GM23338 (cell line): ENCODE data around the gene INPP4B. TPM values are rescaled to one million over a fixed set of nuclear protein-coding genes. Genes with fewer than 3 reads are reported as not detected.

Experiments used
- ATAC-seq: fragments of 200-7000 bp; cut with Tn5 transposase; 3 replicates; pipeline ENCODE4 v1.9.1; 2020
- DNase-seq: peaks from one replicate; pipeline ENCODE4 v3.0.0-alpha.2; 2015; ENCODE audit warnings: low spot score
- H2AFZ ChIP-seq: fragments of 200-600 bp; sonication (generic); 2 replicates; pipeline ENCODE4 v1.8.0; 2016; ENCODE audit warnings: antibody characterized with exemption, mild to moderate bottlenecking, moderate library complexity
- H3F3A ChIP-seq: fragments of 200-600 bp; sonication (generic); replicated peaks from 2 replicates; pipeline ENCODE4 v1.8.0; 2017; ENCODE audit warnings: antibody characterized with exemption, mixed run types, low read depth
- H3K27ac ChIP-seq: fragments of 200-600 bp; sonication (generic); 2 replicates; pipeline ENCODE4 v1.6.1; 2016; ENCODE audit warnings: low read depth
- H3K27me3 ChIP-seq: fragments of 200-600 bp; sonication (generic); 2 replicates; pipeline ENCODE4 v1.8.0; 2016; ENCODE audit warnings: mild to moderate bottlenecking, mixed run types, moderate library complexity; ENCODE audit not compliant: insufficient read depth
- H3K36me3 ChIP-seq: fragments of 200-600 bp; sonication (generic); 2 replicates; pipeline ENCODE4 v1.8.0; 2016; ENCODE audit warnings: mild to moderate bottlenecking; ENCODE audit not compliant: insufficient read depth
- H3K4me1 ChIP-seq: fragments of 200-600 bp; sonication (generic); 2 replicates; pipeline ENCODE4 v1.8.0; 2016; ENCODE audit warnings: mild to moderate bottlenecking, moderate library complexity; ENCODE audit not compliant: insufficient read depth
- H3K4me2 ChIP-seq: fragments of 200-600 bp; sonication (generic); 2 replicates; pipeline ENCODE4 v1.7.1; 2017; ENCODE audit warnings: mixed run types
- H3K4me3 ChIP-seq: fragments of 200-600 bp; sonication (generic); 2 replicates; pipeline ENCODE4 v1.6.1; 2016; ENCODE audit warnings: mixed run types
- H3K79me2 ChIP-seq: fragments of 200-600 bp; sonication (generic); replicated peaks from 2 replicates; pipeline ENCODE4 v1.8.0; 2017; ENCODE audit warnings: mild to moderate bottlenecking; ENCODE audit not compliant: insufficient read depth
- H3K9me2 ChIP-seq: fragments of 200-600 bp; sonication (generic); 2 replicates; pipeline ENCODE4 v1.8.0; 2017; ENCODE audit not compliant: insufficient read depth
- H4K20me1 ChIP-seq: fragments of 200-600 bp; sonication (generic); replicated peaks from 2 replicates; pipeline ENCODE4 v1.8.0; 2017; ENCODE audit warnings: mild to moderate bottlenecking; ENCODE audit not compliant: insufficient read depth
- H3K27ac Mint-ChIP-seq: 2 replicates; pipeline ENCODE4 v1.8.0; 2020; ENCODE audit warnings: inconsistent platforms, mild to moderate bottlenecking, moderate library complexity, mixed read lengths
- H3K27me3 Mint-ChIP-seq: 3 replicates; pipeline ENCODE4 v1.8.0; 2022; ENCODE audit warnings: low read depth, mild to moderate bottlenecking, moderate library complexity, mixed read lengths, inconsistent platforms; ENCODE audit not compliant: insufficient read depth, poor library complexity
- H3K36me3 Mint-ChIP-seq: 3 replicates; pipeline ENCODE4 v1.8.0; 2021; ENCODE audit warnings: low read depth, mild to moderate bottlenecking, inconsistent platforms, moderate library complexity, mixed read lengths
- H3K4me1 Mint-ChIP-seq: 3 replicates; pipeline ENCODE4 v1.8.0; 2020; ENCODE audit warnings: mild to moderate bottlenecking, inconsistent platforms, mixed read lengths
- H3K4me3 Mint-ChIP-seq: 3 replicates; pipeline ENCODE4 v1.8.0; 2021; ENCODE audit warnings: moderate library complexity, mild to moderate bottlenecking, inconsistent platforms, mixed read lengths
- H3K9me3 Mint-ChIP-seq: 3 replicates; pipeline ENCODE4 v1.8.0; 2020; ENCODE audit warnings: moderate library complexity, mild to moderate bottlenecking, inconsistent platforms, mixed read lengths
- CTCF ChIP-seq, 2 experiments: fragments of 200-600 bp in 1 of 2; sonication (generic) in 1 of 2; conservative IDR thresholded peaks; 2 replicates each; pipeline versions ENCODE4 v1.5.1 to v1.6.1; 2016 to 2017; ENCODE audit warnings: antibody characterized with exemption in 2 of 2, low read depth in 2 of 2, mild to moderate bottlenecking in 2 of 2, moderate library complexity in 1 of 2
- EZH2 ChIP-seq: fragments of 200-600 bp; sonication (generic); IDR thresholded peaks from one replicate; pipeline ENCODE4 v1.8.0; 2017; ENCODE audit warnings: antibody characterized with exemption, mild to moderate bottlenecking, low read depth; ENCODE audit not compliant: unreplicated experiment
- NANOG ChIP-seq: IDR thresholded peaks from 2 replicates; pipeline ENCODE4 v1.6.1; 2016; ENCODE audit warnings: antibody characterized with exemption, borderline replicate concordance
- ZNF331 ChIP-seq: fragments of 250-450 bp; sonication (Bioruptor Pico); IDR thresholded peaks from 2 replicates; pipeline ENCODE4 v1.5.0; 2020; ENCODE audit warnings: low read depth, mild to moderate bottlenecking, moderate library complexity
- polyA plus RNA-seq: library from polyadenylated mRNA; unstranded; fragments of >200 nt; fragmentation: Nextera tagmentation; extraction: Ambion mirVana; gene quantifications from 2 replicates; pipeline ENCODE4 v1.2.1, GENCODE V29; 2016
- total RNA-seq: library from RNA; depleted of rRNA; stranded (reverse); fragments of >200 nt; shearing (Covaris generic); gene quantifications from 2 replicates; pipeline ENCODE4 v1.2.3, GENCODE V29; 2014
- TF ChIP-seq, protein P1 (sequence below): IDR thresholded peaks from one replicate; pipeline ENCODE4 v1.6.1; 2018; ENCODE audit warnings: antibody characterized with exemption; ENCODE audit not compliant: unreplicated experiment
- TF ChIP-seq, protein P2 (sequence below): IDR thresholded peaks from 2 replicates; pipeline ENCODE4 v1.6.1; 2016; ENCODE audit warnings: antibody characterized with exemption

The INPP4B gene
- total and polyA plus RNA-seq, 2 experiments from 2014 or later: 0.11 to 0.14 TPM

- no peak for ATAC-seq
- H3K27me3 Mint-ChIP-seq: no peaks in the 10 kb centered on the region
- Histone ChIP-seq H3K9me2 (peaks cover 5% of the 10 kb centered on the region; the same call in 1 of the 2 replicates), H3K4me1 (no peaks in the 10 kb centered on the region), H3K27ac (no peak overlapping the region), H3K4me3 (no peak overlapping the region), H2AFZ (no peak overlapping the region), H3K79me2 (no peaks in the 10 kb centered on the region), H3F3A (no peaks in the 10 kb centered on the region), H3K36me3 (0 out of 2 replicates have a peak, but pooled peaks cover 5% of the 10 kb centered on the region), H3K4me2 (no peak overlapping the region), H3K27me3 (no peaks in the 10 kb centered on the region), H4K20me1 (no peaks in the 10 kb centered on the region)
- no peak overlapping the region for H3K27ac Mint-ChIP-seq
- H3K4me1 Mint-ChIP-seq: no peaks in the 10 kb centered on the region
- H3K4me3 Mint-ChIP-seq: no peak overlapping the region
- peak; percentile 44 to 64; a peak in 3 of 4 replicates for TF ChIP-seq CTCF (conservative IDR thresholded peaks at IDR 0.05; ENCODE audit: low read depth in 2 of 2)
- TF ChIP-seq ZNF331 (CRISPR knock-in tag): no peak
- H3K36me3 Mint-ChIP-seq: peaks cover 26% of the 10 kb centered on the region
- peaks cover 39% of the 10 kb centered on the region for H3K9me3 Mint-ChIP-seq
- peak; percentile 49 for DNase-seq
Measured at GRCh38 chr4:142671516-142671915, 174.6 kb downstream of the INPP4B start.

- H3K27me3 Mint-ChIP-seq: peaks cover 6% of the 10 kb centered on the region
- ATAC-seq: no peak
- H3K27ac ChIP-seq: no peak overlapping the region
Measured at GRCh38 chr4:142663828-142664227, 182.3 kb downstream of the INPP4B start.

More at GRCh38 chr4:142663828-142664227, 182.3 kb downstream of the INPP4B start:
- no peak overlapping the region for H3K27ac Mint-ChIP-seq
- H3K9me2 ChIP-seq: peaks cover 3% of the 10 kb centered on the region; the same call in 1 of the 2 replicates
- peaks cover 7% of the 10 kb centered on the region; the same call in 1 of the 2 replicates for H3K36me3 ChIP-seq
- no peaks in the 10 kb centered on the region for H3K79me2 ChIP-seq
- H4K20me1 ChIP-seq: no peaks in the 10 kb centered on the region
- H3K27me3 ChIP-seq: no peaks in the 10 kb centered on the region
- H2AFZ ChIP-seq: no peak overlapping the region
- H3K4me3 Mint-ChIP-seq: no peak overlapping the region
- peaks cover 19% of the 10 kb centered on the region; the same call in 2 of the 3 replicates for H3K36me3 Mint-ChIP-seq
- H3K4me1 ChIP-seq: no peaks in the 10 kb centered on the region
- H3K4me1 Mint-ChIP-seq: no peaks in the 10 kb centered on the region
- no peaks in the 10 kb centered on the region for H3F3A ChIP-seq
- H3K4me3 ChIP-seq: no peak overlapping the region
- H3K9me3 Mint-ChIP-seq: peaks cover 51% of the 10 kb centered on the region
- DNase-seq: no peak
- TF ChIP-seq EZH2: no peak
- no peak for TF ChIP-seq CTCF (conservative IDR thresholded peaks at IDR 0.05; ENCODE audit: low read depth in 2 of 2)
- TF ChIP-seq ZNF331 (CRISPR knock-in tag): no peak
- no peak for TF ChIP-seq NANOG
- TF ChIP-seq, protein P1, sequence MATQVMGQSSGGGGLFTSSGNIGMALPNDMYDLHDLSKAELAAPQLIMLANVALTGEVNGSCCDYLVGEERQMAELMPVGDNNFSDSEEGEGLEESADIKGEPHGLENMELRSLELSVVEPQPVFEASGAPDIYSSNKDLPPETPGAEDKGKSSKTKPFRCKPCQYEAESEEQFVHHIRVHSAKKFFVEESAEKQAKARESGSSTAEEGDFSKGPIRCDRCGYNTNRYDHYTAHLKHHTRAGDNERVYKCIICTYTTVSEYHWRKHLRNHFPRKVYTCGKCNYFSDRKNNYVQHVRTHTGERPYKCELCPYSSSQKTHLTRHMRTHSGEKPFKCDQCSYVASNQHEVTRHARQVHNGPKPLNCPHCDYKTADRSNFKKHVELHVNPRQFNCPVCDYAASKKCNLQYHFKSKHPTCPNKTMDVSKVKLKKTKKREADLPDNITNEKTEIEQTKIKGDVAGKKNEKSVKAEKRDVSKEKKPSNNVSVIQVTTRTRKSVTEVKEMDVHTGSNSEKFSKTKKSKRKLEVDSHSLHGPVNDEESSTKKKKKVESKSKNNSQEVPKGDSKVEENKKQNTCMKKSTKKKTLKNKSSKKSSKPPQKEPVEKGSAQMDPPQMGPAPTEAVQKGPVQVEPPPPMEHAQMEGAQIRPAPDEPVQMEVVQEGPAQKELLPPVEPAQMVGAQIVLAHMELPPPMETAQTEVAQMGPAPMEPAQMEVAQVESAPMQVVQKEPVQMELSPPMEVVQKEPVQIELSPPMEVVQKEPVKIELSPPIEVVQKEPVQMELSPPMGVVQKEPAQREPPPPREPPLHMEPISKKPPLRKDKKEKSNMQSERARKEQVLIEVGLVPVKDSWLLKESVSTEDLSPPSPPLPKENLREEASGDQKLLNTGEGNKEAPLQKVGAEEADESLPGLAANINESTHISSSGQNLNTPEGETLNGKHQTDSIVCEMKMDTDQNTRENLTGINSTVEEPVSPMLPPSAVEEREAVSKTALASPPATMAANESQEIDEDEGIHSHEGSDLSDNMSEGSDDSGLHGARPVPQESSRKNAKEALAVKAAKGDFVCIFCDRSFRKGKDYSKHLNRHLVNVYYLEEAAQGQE: no peak
- TF ChIP-seq, protein P2, sequence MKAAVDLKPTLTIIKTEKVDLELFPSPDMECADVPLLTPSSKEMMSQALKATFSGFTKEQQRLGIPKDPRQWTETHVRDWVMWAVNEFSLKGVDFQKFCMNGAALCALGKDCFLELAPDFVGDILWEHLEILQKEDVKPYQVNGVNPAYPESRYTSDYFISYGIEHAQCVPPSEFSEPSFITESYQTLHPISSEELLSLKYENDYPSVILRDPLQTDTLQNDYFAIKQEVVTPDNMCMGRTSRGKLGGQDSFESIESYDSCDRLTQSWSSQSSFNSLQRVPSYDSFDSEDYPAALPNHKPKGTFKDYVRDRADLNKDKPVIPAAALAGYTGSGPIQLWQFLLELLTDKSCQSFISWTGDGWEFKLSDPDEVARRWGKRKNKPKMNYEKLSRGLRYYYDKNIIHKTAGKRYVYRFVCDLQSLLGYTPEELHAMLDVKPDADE: no peak
- no peak overlapping the region for H3K4me2 ChIP-seq
